Mesendoderm (in vitro differentiated cells): ENCODE results near the gene C1orf94.

Experiments used
- DNase-seq: peaks from one replicate; pipeline ENCODE4 v3.0.0; 2013
- H2AK5ac ChIP-seq: 2 replicates; pipeline ENCODE4 v1.6.1; 2013; ENCODE audit warnings: low read length, inconsistent platforms
- H2BK120ac ChIP-seq: 2 replicates; pipeline ENCODE4 v1.6.1; 2013; ENCODE audit warnings: low read depth, mild to moderate bottlenecking, low read length, moderate library complexity, mixed read lengths
- H2BK15ac ChIP-seq: replicated peaks from 2 replicates; pipeline ENCODE4 v1.6.1; 2013; ENCODE audit warnings: low read depth, mild to moderate bottlenecking, moderate library complexity
- H2BK5ac ChIP-seq: 2 replicates; pipeline ENCODE4 v1.6.1; 2013; ENCODE audit warnings: low read length, inconsistent platforms
- H3K18ac ChIP-seq: 2 replicates; pipeline ENCODE4 v1.6.1; 2013; ENCODE audit warnings: mild to moderate bottlenecking, low read length, mixed read lengths
- H3K23ac ChIP-seq: one replicate; pipeline ENCODE4 v1.6.1; 2013; ENCODE audit warnings: low read length
- H3K27ac ChIP-seq: 2 replicates; pipeline ENCODE4 v1.5.1; 2013; ENCODE audit warnings: low read depth, mild to moderate bottlenecking, inconsistent platforms, low read length, moderate library complexity
- H3K27me3 ChIP-seq: 2 replicates; pipeline ENCODE4 v1.6.1; 2013; ENCODE audit warnings: low read length, control low read depth, mild to moderate bottlenecking, inconsistent platforms; ENCODE audit not compliant: insufficient read depth, poor library complexity
- H3K36me3 ChIP-seq: 2 replicates; pipeline ENCODE4 v1.6.1; 2013; ENCODE audit warnings: low read length, inconsistent platforms; ENCODE audit not compliant: control insufficient read depth, insufficient read depth
- H3K4ac ChIP-seq: one replicate; pipeline ENCODE4 v1.6.1; 2013; ENCODE audit warnings: low read depth, mild to moderate bottlenecking, low read length, moderate library complexity
- H3K4me1 ChIP-seq: 2 replicates; pipeline ENCODE4 v1.6.1; 2013; ENCODE audit warnings: low read depth, low read length, inconsistent platforms; ENCODE audit not compliant: control insufficient read depth
- H3K4me2 ChIP-seq: 2 replicates; pipeline ENCODE4 v1.6.1; 2013; ENCODE audit warnings: low read length
- H3K4me3 ChIP-seq: 2 replicates; pipeline ENCODE4 v1.5.1; 2013; ENCODE audit warnings: mild to moderate bottlenecking, low read length
- H3K56ac ChIP-seq: one replicate; pipeline ENCODE4 v1.6.1; 2013; ENCODE audit warnings: low read length
- H3K79me1 ChIP-seq: 2 replicates; pipeline ENCODE4 v1.6.1; 2013; ENCODE audit warnings: low read length, inconsistent platforms
- H3K79me2 ChIP-seq: 2 replicates; pipeline ENCODE4 v1.6.1; 2013; ENCODE audit warnings: mild to moderate bottlenecking, low read length; ENCODE audit not compliant: control insufficient read depth, insufficient read depth
- H3K9ac ChIP-seq: 2 replicates; pipeline ENCODE4 v1.6.1; 2013; ENCODE audit warnings: low read length, inconsistent platforms
- H4K5ac ChIP-seq: one replicate; pipeline ENCODE4 v1.6.1; 2013; ENCODE audit warnings: low read length
- H4K8ac ChIP-seq: one replicate; pipeline ENCODE4 v1.6.1; 2013; ENCODE audit warnings: low read depth, mild to moderate bottlenecking, control low read depth, low read length, moderate library complexity
- WGBS: extraction: QIAGEN DNeasy Blood & Tissue Kit; methylation state at CpG from one replicate; pipeline ENCODE4 v1.1.7; 2013; ENCODE audit warnings: low lambda C conversion rate, missing lambda C conversion rate; ENCODE audit not compliant: insufficient coverage; ENCODE audit errors: extremely low coverage; 5-methylcytosine and 5-hydroxymethylcytosine counted together

C1orf94 gene

DNA sequence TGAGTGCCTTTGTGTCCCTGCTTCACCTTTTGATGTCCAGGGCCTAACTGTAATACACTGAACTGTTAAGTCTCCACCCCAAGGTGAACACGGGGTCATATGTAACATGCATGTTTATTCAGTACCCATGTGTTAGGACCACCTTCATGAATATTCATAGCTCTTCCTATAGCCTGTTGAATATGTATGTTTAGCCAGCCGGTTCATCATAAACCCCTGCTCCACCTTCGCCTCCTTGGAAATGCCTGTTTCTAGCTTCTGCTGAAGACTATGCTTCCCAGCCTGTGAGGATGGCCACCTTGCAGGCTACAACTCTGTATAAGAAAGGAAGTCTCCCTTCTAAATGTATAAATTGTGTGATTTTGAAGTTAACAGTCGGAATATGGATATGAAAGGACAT lies 69.3 kb downstream of the C1orf94 start:
- Histone ChIP-seq H3K36me3 (no peaks in the 10 kb centered on the region), H3K27me3 (no peaks in the 10 kb centered on the region), H2BK5ac (no peak overlapping the region), H3K4ac (no peak overlapping the region), H3K4me3 (no peak overlapping the region), H3K18ac (no peak overlapping the region), H4K5ac (no peak overlapping the region), H3K23ac (no peak overlapping the region), H2BK15ac (no peak overlapping the region), H3K79me2 (no peaks in the 10 kb centered on the region), H3K27ac (no peak overlapping the region), H3K56ac (no peak overlapping the region), H2AK5ac (no peak overlapping the region), H2BK120ac (no peak overlapping the region), H3K9ac (no peak overlapping the region), H3K4me2 (no peak overlapping the region), H3K79me1 (no peaks in the 10 kb centered on the region), H3K4me1 (no peaks in the 10 kb centered on the region), H4K8ac (no peak overlapping the region)
- no CpG with 5 or more reads among the region's 4 CpGs for WGBS
- no peak for DNase-seq

- WGBS, result no CpG with 5 or more reads among the region's 3 CpGs
Measured at GRCh38 chr1:34250342-34250741, 73.6 kb downstream of the C1orf94 start.

DNA sequence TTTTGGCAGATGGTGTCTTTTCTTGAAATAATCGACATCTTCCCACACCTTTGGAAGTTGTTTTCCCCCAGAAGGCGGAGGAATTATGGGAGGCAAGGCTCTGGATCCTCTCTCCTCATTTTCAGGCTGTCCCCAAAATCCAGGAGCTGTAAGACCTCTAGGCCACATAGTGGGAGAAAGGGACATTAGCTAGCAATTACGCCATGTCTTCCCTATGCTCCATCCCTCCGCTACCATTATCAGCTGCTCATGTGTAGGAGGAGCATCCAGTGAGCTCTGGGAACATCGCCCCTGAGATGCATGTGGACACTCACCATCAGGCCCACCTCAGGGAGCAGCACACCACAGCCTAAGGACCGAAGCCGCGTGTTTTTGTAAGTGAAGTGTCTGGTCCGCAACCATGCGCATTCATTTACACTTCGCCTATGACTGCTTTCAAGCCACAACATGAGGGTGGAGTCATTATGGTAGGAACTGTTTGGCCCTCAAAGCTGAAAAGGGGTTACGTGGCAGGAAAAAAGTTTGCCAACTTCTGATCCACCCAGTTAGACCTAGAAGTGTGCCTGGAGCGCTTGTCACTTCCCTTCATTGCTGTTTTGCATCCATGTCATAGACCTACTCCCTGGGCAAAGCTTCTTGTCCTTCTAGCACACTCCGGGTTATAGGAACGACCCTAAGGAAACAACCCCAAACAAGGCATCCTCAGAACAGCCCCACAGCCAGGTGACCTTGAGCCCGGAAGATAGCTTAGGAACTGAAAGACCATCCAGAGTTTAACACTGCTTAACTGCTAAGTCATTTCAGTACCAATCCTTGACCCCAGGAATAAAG lies 85.5 kb downstream of the C1orf94 start:
- H3K23ac ChIP-seq, result no peak overlapping the region
- H2BK15ac ChIP-seq, result no peak overlapping the region
- no peak for DNase-seq
- no peak overlapping the region for H3K9ac ChIP-seq
- H3K56ac ChIP-seq, result no peak overlapping the region
- WGBS, result no CpG with 5 or more reads among the region's 16 CpGs
- no peak overlapping the region for H3K4me2 ChIP-seq
- no peak overlapping the region for H2BK120ac ChIP-seq
- no peaks in the 10 kb centered on the region for H3K79me1 ChIP-seq
- H3K4ac ChIP-seq, result no peak overlapping the region
- no peaks in the 10 kb centered on the region for H3K27me3 ChIP-seq
- no peaks in the 10 kb centered on the region for H3K79me2 ChIP-seq
- peaks cover 3% of the 10 kb centered on the region for H3K4me1 ChIP-seq
- no peak overlapping the region for H4K8ac ChIP-seq
- no peak overlapping the region for H2BK5ac ChIP-seq
- no peak overlapping the region for H3K4me3 ChIP-seq
- no peaks in the 10 kb centered on the region for H3K36me3 ChIP-seq
- no peak overlapping the region for H2AK5ac ChIP-seq
- no peak overlapping the region for H4K5ac ChIP-seq
- no peak overlapping the region for H3K18ac ChIP-seq
- no peak overlapping the region for H3K27ac ChIP-seq

More at GRCh38 chr1:34250342-34250741, 73.6 kb downstream of the C1orf94 start:
- no peak overlapping the region for H3K18ac ChIP-seq
- no peak overlapping the region for H2AK5ac ChIP-seq
- H3K79me2 ChIP-seq, result no peaks in the 10 kb centered on the region
- no peak overlapping the region for H3K23ac ChIP-seq
- H3K4ac ChIP-seq, result no peak overlapping the region
- no peaks in the 10 kb centered on the region for H3K36me3 ChIP-seq
- peak overlapping the region; percentile 49 for H3K56ac ChIP-seq
- no peak overlapping the region for H4K5ac ChIP-seq
- H3K79me1 ChIP-seq, result no peaks in the 10 kb centered on the region
- no peak overlapping the region for H3K4me2 ChIP-seq
- H3K27me3 ChIP-seq, result no peaks in the 10 kb centered on the region
- no peak overlapping the region for H2BK120ac ChIP-seq
- H3K9ac ChIP-seq, result no peak overlapping the region
- no peaks in the 10 kb centered on the region for H3K4me1 ChIP-seq
- DNase-seq, result peak; percentile 61
- no peak overlapping the region for H2BK15ac ChIP-seq
- H2BK5ac ChIP-seq, result no peak overlapping the region
- no peak overlapping the region for H3K4me3 ChIP-seq
- no peak overlapping the region for H3K27ac ChIP-seq
- H4K8ac ChIP-seq, result no peak overlapping the region

DNA sequence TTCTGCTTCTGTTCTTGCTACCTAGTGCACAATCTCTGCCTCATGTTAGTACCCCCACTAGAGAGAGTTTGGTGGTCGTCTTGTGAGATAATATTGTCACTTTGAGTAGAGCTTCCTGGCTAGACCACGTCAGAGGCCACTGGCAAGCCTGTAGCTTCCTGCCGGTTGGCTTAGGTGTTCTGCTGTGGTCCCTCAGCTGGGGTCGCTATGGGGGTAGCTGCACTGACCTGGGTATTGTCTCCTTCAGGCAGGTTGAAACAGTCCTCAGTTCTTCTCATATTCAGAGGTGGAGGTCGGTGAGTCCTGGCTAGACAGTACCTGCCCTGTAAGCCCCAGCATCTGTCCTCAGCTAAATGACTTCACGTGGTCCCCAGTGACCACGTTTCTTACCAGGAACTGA lies 86.2 kb downstream of the C1orf94 start:
- WGBS, result no CpG with 5 or more reads among the region's 7 CpGs
- Histone ChIP-seq H3K56ac (no peak overlapping the region), H3K23ac (no peak overlapping the region), H3K79me2 (no peaks in the 10 kb centered on the region), H3K18ac (no peak overlapping the region), H3K4me3 (no peak overlapping the region), H3K9ac (no peak overlapping the region), H3K4ac (no peak overlapping the region), H4K5ac (no peak overlapping the region), H4K8ac (no peak overlapping the region), H3K4me1 (peaks cover 3% of the 10 kb centered on the region), H2AK5ac (no peak overlapping the region), H3K27ac (no peak overlapping the region), H3K27me3 (no peaks in the 10 kb centered on the region), H2BK5ac (no peak overlapping the region), H2BK120ac (no peak overlapping the region), H3K4me2 (no peak overlapping the region), H3K36me3 (no peaks in the 10 kb centered on the region), H2BK15ac (no peak overlapping the region), H3K79me1 (no peaks in the 10 kb centered on the region)
- no peak for DNase-seq

DNA sequence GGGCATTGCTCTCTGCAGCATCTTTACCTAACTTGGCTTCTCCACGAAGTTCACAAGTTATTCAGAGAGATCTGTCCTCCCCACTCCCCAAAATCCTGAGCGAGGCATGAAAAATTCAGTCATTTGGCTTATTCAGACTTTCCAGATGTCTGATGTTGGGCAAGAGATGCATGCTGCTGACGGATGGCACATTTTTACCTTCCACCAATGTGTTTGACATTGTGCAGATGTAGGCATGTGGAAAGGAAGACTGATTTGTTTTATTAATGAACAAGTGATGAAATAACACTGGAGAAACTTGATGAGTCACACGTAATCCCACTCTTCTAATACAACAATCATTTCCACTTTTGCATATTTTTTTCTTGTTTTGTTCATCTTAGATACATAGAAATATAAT lies 86.7 kb downstream of the C1orf94 start:
- Histone ChIP-seq H4K5ac (no peak overlapping the region), H3K56ac (no peak overlapping the region), H3K79me1 (no peaks in the 10 kb centered on the region), H2BK5ac (no peak overlapping the region), H3K27me3 (no peaks in the 10 kb centered on the region), H3K27ac (no peak overlapping the region), H3K18ac (no peak overlapping the region), H2BK120ac (no peak overlapping the region), H2BK15ac (no peak overlapping the region), H3K9ac (no peak overlapping the region), H4K8ac (no peak overlapping the region), H3K36me3 (no peaks in the 10 kb centered on the region), H3K4me1 (peaks cover 3% of the 10 kb centered on the region), H3K4ac (no peak overlapping the region), H3K4me2 (no peak overlapping the region), H3K23ac (no peak overlapping the region), H2AK5ac (no peak overlapping the region), H3K79me2 (no peaks in the 10 kb centered on the region), H3K4me3 (no peak overlapping the region)
- no CpG with 5 or more reads among the region's 4 CpGs for WGBS
- no peak for DNase-seq

- Histone ChIP-seq H3K4ac (no peak overlapping the region), H3K36me3 (no peaks in the 10 kb centered on the region), H3K79me1 (no peaks in the 10 kb centered on the region), H3K56ac (no peak overlapping the region), H4K5ac (no peak overlapping the region), H3K79me2 (no peaks in the 10 kb centered on the region), H3K27me3 (no peaks in the 10 kb centered on the region), H3K23ac (no peak overlapping the region), H3K27ac (no peak overlapping the region), H2BK15ac (no peak overlapping the region), H2AK5ac (no peak overlapping the region), H2BK5ac (no peak overlapping the region), H2BK120ac (no peak overlapping the region), H3K9ac (no peak overlapping the region), H3K18ac (no peak overlapping the region), H3K4me3 (no peak overlapping the region), H3K4me2 (no peak overlapping the region), H4K8ac (no peak overlapping the region), H3K4me1 (peaks cover 3% of the 10 kb centered on the region)
- WGBS, result no CpG with 5 or more reads among the region's 3 CpGs
- DNase-seq, result no peak
Measured at GRCh38 chr1:34265396-34265795, 88.7 kb downstream of the C1orf94 start.
